ENCODE data around the gene FLNA.

FLNA gene

DNA sequence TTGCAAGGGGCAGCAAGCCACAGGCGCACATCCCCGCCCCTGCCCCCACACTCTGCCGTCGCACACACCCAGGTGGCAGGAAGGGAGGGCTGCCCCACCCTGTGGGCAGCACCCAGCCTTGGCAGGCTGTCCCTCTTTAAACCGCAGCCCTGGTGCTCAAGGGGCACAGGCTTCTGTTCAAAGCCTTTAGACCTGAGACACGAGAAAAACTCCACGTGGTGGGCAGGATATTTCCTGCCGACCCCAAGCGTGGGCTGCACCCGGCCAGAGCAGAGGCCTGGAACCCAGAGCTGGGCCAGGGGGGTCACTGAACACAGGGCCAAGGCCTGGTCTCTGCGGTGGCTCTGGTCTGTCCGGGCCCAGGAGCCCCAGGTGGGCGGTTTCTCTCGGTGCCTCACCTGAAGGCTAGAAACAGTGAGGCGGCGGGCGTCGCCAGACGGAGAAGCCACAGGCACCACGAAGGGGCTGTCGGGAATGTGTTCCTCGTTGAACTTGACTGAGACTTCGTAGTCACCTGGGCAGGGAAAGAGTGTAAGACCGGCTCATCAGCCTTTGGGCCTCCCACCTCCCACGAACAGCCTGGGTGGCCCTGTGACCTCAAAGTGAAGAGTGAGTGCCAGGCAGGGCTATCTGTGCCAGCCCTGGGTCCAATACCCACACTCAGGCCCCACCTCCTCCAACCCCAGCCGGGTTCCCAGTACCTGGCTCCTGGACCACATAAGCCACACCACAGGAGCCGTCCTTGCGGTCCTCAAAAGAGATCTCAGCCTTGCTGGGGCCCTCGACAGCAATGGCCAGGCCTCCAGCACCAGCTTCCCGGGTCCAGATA is 23.0 kb downstream of the FLNA start:
- Histone ChIP-seq H2AK5ac (ENCODE audit: low read length) (no peak overlapping the region), H3K4me2 (ENCODE audit: low read length) (no peak overlapping the region), H4K5ac (ENCODE audit: low read length) (no peak overlapping the region), H3K4me1 (ENCODE audit: control insufficient read depth, low read depth, low read length) (no peaks in the 10 kb centered on the region), H3K9ac (ENCODE audit: low read length) (no peak overlapping the region), H3K4me3 (ENCODE audit: low read length) (no peak overlapping the region), H3K56ac (ENCODE audit: low read length) (no peak overlapping the region), H2BK5ac (ENCODE audit: low read length) (no peak overlapping the region), H3K79me2 (ENCODE audit: control insufficient read depth, insufficient read depth, low read length) (no peaks in the 10 kb centered on the region), H3K27me3 (ENCODE audit: insufficient read depth, low read length, poor library complexity) (no peaks in the 10 kb centered on the region), H3K4ac (ENCODE audit: low read depth, low read length) (no peak overlapping the region), H3K18ac (ENCODE audit: low read length) (no peak overlapping the region), H2BK120ac (ENCODE audit: low read depth, low read length) (no peak overlapping the region), H4K8ac (ENCODE audit: low read depth, low read length) (no peak overlapping the region), H3K27ac (ENCODE audit: low read depth, low read length) (no peak overlapping the region), H3K79me1 (ENCODE audit: low read length) (no peaks in the 10 kb centered on the region), H2BK15ac (replicated peaks; ENCODE audit: low read depth) (no peak overlapping the region), H3K36me3 (ENCODE audit: control insufficient read depth, insufficient read depth, low read length) (peaks cover 18% of the 10 kb centered on the region), H3K23ac (ENCODE audit: low read length) (no peak overlapping the region)
- no CpG with 5 or more reads among the region's 30 CpGs for WGBS (ENCODE audit: extremely low coverage, insufficient coverage, low lambda C conversion rate)
- peak; percentile 0 for DNase-seq

DNA sequence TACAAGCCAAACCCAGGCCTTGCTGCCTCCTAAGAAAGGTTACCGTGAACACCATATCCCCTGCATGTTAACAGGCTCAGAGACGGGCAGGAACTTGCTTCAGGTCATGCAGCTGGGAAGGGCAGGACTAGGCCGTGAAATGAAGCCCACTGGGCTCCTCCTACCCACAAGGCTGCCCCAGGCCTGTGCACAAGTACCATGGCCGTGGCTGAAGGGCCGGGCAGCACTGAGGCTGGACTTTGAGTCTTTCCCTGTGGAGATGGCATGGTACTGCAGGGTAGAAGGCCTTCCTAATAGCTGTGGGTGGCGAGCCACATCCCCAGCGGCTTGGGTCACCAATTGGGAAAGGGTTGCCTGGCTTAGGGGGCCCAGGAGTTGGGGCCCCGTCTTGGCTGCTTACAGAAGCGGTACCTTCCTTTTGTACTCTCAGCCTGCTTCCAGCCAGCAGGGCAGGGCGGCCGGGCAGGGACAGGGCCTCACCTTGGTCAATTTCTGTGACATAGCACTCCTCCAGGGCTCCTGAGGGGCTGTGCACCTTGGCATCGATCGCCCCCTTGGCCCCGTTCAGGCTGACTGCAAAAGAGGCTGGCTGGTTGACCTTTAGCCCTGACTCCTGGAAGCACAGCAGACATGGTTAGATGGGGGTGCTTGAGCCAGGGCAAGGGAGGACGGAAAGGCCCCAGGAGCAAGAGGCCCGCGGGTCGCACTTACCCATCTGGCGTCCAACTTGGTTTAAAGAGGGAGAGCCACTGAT is 23.8 kb downstream of the FLNA start:
- Histone ChIP-seq H4K5ac (ENCODE audit: low read length) (no peak overlapping the region), H3K27ac (ENCODE audit: low read depth, low read length) (no peak overlapping the region), H2BK5ac (ENCODE audit: low read length) (no peak overlapping the region), H4K8ac (ENCODE audit: low read depth, low read length) (no peak overlapping the region), H3K27me3 (ENCODE audit: insufficient read depth, low read length, poor library complexity) (no peaks in the 10 kb centered on the region), H2BK120ac (ENCODE audit: low read depth, low read length) (no peak overlapping the region), H2BK15ac (replicated peaks; ENCODE audit: low read depth) (no peak overlapping the region), H3K4me2 (ENCODE audit: low read length) (no peak overlapping the region), H2AK5ac (ENCODE audit: low read length) (no peak overlapping the region), H3K4me1 (ENCODE audit: control insufficient read depth, low read depth, low read length) (no peaks in the 10 kb centered on the region), H3K4ac (ENCODE audit: low read depth, low read length) (no peak overlapping the region), H3K9ac (ENCODE audit: low read length) (no peak overlapping the region), H3K79me2 (ENCODE audit: control insufficient read depth, insufficient read depth, low read length) (no peaks in the 10 kb centered on the region), H3K4me3 (ENCODE audit: low read length) (no peak overlapping the region), H3K18ac (ENCODE audit: low read length) (no peak overlapping the region), H3K36me3 (ENCODE audit: control insufficient read depth, insufficient read depth, low read length) (peaks cover 18% of the 10 kb centered on the region), H3K23ac (ENCODE audit: low read length) (no peak overlapping the region), H3K56ac (ENCODE audit: low read length) (no peak overlapping the region), H3K79me1 (ENCODE audit: low read length) (no peaks in the 10 kb centered on the region)
- peak; percentile 0 for DNase-seq
- WGBS (ENCODE audit: extremely low coverage, insufficient coverage, low lambda C conversion rate) = no CpG with 5 or more reads among the region's 19 CpGs

DNA sequence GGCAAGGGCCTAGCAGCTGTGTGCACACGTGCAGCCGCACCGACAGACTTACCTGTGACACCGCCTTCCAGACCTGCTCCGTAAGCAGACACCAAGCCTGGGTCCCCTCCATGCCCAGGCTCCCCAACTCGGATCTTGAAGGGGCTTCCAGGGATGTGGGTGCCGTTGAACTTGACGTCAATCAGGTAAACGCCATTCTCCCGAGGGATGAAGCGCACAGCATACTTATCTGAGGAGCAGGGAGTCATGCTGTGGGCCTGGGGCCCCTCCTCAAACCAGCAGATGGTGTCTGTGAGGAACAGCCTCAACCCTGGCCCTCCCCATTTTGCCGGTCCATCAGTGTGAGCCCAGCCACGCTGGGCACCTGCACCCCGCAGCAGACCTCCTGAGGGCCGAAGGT is 24.5 kb downstream of the FLNA start:
- Histone ChIP-seq H3K18ac (ENCODE audit: low read length) (no peak overlapping the region), H3K56ac (ENCODE audit: low read length) (no peak overlapping the region), H4K8ac (ENCODE audit: low read depth, low read length) (no peak overlapping the region), H3K4me1 (ENCODE audit: control insufficient read depth, low read depth, low read length) (no peaks in the 10 kb centered on the region), H2BK120ac (ENCODE audit: low read depth, low read length) (no peak overlapping the region), H2BK5ac (ENCODE audit: low read length) (no peak overlapping the region), H3K4me2 (ENCODE audit: low read length) (no peak overlapping the region), H3K36me3 (ENCODE audit: control insufficient read depth, insufficient read depth, low read length) (peaks cover 18% of the 10 kb centered on the region), H3K4ac (ENCODE audit: low read depth, low read length) (no peak overlapping the region), H3K4me3 (ENCODE audit: low read length) (no peak overlapping the region), H3K79me2 (ENCODE audit: control insufficient read depth, insufficient read depth, low read length) (no peaks in the 10 kb centered on the region), H3K9ac (ENCODE audit: low read length) (no peak overlapping the region), H3K27ac (ENCODE audit: low read depth, low read length) (no peak overlapping the region), H2AK5ac (ENCODE audit: low read length) (no peak overlapping the region), H2BK15ac (replicated peaks; ENCODE audit: low read depth) (no peak overlapping the region), H3K27me3 (ENCODE audit: insufficient read depth, low read length, poor library complexity) (no peaks in the 10 kb centered on the region), H3K79me1 (ENCODE audit: low read length) (no peaks in the 10 kb centered on the region), H3K23ac (ENCODE audit: low read length) (no peak overlapping the region), H4K5ac (ENCODE audit: low read length) (no peak overlapping the region)
- peak; percentile 2 for DNase-seq
- WGBS (ENCODE audit: extremely low coverage, insufficient coverage, low lambda C conversion rate) = no CpG with 5 or more reads among the region's 15 CpGs

DNA sequence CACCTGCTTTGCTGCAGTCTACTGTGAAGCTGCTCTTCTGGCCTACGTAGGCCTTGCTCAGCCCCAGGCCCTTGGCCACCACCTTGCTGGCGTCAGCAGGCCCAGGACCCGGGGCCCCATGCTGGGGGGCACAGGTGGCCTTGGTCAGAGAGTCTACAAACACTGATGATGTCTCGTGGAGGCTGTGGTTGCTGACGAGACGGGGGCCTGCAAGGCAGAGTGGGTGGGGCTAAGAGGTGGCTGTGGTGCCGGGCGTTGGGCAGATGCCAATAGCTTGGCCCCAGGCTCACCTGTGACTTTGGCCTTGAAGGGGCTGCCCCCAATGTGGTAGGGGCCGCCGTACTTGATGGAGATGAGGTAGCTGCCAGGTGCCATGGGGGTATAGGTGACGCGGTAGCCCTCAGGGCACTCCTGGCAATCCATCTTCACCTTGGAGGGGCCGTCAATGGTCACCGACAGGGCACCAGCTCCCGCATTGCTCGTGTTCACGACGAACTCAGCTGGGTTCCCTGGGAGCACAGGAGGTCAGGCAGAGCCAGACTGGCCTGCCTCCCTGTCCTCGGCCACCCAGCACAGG is 25.0 kb downstream of the FLNA start:
- H3K79me1 ChIP-seq (ENCODE audit: low read length) = no peaks in the 10 kb centered on the region
- no peak overlapping the region for H3K4ac ChIP-seq (ENCODE audit: low read depth, low read length)
- no peaks in the 10 kb centered on the region for H3K27me3 ChIP-seq (ENCODE audit: insufficient read depth, low read length, poor library complexity)
- H3K23ac ChIP-seq (ENCODE audit: low read length) = no peak overlapping the region
- H2BK120ac ChIP-seq (ENCODE audit: low read depth, low read length) = no peak overlapping the region
- H3K27ac ChIP-seq (ENCODE audit: low read depth, low read length) = no peak overlapping the region
- no peak overlapping the region for H3K56ac ChIP-seq (ENCODE audit: low read length)
- no peaks in the 10 kb centered on the region for H3K4me1 ChIP-seq (ENCODE audit: control insufficient read depth, low read depth, low read length)
- no peak overlapping the region for H2BK15ac ChIP-seq (replicated peaks; ENCODE audit: low read depth)
- H3K79me2 ChIP-seq (ENCODE audit: control insufficient read depth, insufficient read depth, low read length) = no peaks in the 10 kb centered on the region
- no peak overlapping the region for H3K9ac ChIP-seq (ENCODE audit: low read length)
- H3K4me2 ChIP-seq (ENCODE audit: low read length) = no peak overlapping the region
- peaks cover 18% of the 10 kb centered on the region for H3K36me3 ChIP-seq (ENCODE audit: control insufficient read depth, insufficient read depth, low read length)
- no peak overlapping the region for H3K18ac ChIP-seq (ENCODE audit: low read length)
- WGBS (ENCODE audit: extremely low coverage, insufficient coverage, low lambda C conversion rate) = no CpG with 5 or more reads among the region's 19 CpGs
- no peak for DNase-seq
- no peak overlapping the region for H4K8ac ChIP-seq (ENCODE audit: low read depth, low read length)
- H2BK5ac ChIP-seq (ENCODE audit: low read length) = no peak overlapping the region
- H3K4me3 ChIP-seq (ENCODE audit: low read length) = no peak overlapping the region
- H4K5ac ChIP-seq (ENCODE audit: low read length) = no peak overlapping the region
- no peak overlapping the region for H2AK5ac ChIP-seq (ENCODE audit: low read length)

DNA sequence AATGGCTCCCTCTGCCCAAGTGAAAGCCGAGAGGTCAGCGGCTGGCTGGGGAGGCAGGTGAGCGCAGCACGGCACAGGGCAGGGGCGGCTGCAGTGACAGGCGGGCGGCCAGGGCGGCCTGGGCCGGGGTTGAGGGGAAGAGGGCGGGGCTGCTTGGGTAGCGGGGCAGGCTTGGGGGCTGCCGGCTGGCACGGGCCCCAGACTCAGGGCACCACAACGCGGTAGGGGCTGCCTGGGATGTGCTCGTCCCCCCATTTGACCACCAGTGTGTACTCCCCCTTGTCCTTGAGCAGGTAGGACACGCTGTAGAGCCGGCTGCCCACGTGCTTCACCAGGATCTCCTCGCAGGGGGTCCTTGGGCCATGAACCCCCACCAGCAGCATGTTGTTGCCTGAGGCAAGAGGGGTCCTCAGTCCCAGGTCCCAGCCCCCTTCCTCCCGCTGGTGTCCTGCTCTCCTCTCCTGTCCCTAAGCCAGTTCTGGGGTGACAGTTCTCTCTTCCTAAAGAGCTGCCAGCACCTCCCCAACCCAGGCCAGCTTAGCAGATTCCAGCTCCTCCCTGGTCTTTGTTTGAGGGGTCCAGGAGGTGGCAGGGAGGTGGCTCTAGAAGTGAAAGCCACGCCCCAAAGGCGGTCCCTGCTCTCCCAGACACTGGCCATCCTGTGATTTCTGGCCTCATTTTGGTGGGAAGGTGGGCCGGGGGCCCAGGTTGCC is 25.6 kb downstream of the FLNA start:
- no CpG with 5 or more reads among the region's 24 CpGs for WGBS (ENCODE audit: extremely low coverage, insufficient coverage, low lambda C conversion rate)
- peak; percentile 21 for DNase-seq
- Histone ChIP-seq H3K27ac (ENCODE audit: low read depth, low read length) (no peak overlapping the region), H3K56ac (ENCODE audit: low read length) (no peak overlapping the region), H3K4me1 (ENCODE audit: control insufficient read depth, low read depth, low read length) (no peaks in the 10 kb centered on the region), H3K4me2 (ENCODE audit: low read length) (no peak overlapping the region), H4K5ac (ENCODE audit: low read length) (no peak overlapping the region), H3K27me3 (ENCODE audit: insufficient read depth, low read length, poor library complexity) (no peaks in the 10 kb centered on the region), H3K79me1 (ENCODE audit: low read length) (no peaks in the 10 kb centered on the region), H2BK5ac (ENCODE audit: low read length) (no peak overlapping the region), H2BK15ac (replicated peaks; ENCODE audit: low read depth) (no peak overlapping the region), H2AK5ac (ENCODE audit: low read length) (no peak overlapping the region), H4K8ac (ENCODE audit: low read depth, low read length) (no peak overlapping the region), H2BK120ac (ENCODE audit: low read depth, low read length) (no peak overlapping the region), H3K4ac (ENCODE audit: low read depth, low read length) (no peak overlapping the region), H3K4me3 (ENCODE audit: low read length) (no peak overlapping the region), H3K23ac (ENCODE audit: low read length) (no peak overlapping the region), H3K9ac (ENCODE audit: low read length) (no peak overlapping the region), H3K36me3 (ENCODE audit: control insufficient read depth, insufficient read depth, low read length) (peaks cover 16% of the 10 kb centered on the region), H3K18ac (ENCODE audit: low read length) (no peak overlapping the region), H3K79me2 (ENCODE audit: control insufficient read depth, insufficient read depth, low read length) (no peaks in the 10 kb centered on the region)

Measured in mesendoderm (in vitro differentiated cells).